GM12892 (cell line): ENCODE results near the gene ST8SIA1.

Experiments
- POLR2A ChIP-seq: IDR thresholded peaks from 2 replicates; pipeline ENCODE4 v1.6.1; 2011; ENCODE audit warnings: low read depth, low read length, control low read depth
- POLR2AphosphoS5 ChIP-seq: IDR thresholded peaks from 2 replicates; pipeline ENCODE4 v1.6.1; 2011; ENCODE audit warnings: low read depth, low read length, control low read depth

- TF ChIP-seq POLR2A (no peak), POLR2AphosphoS5 (no peak)
These were observed 2.3 kb downstream of the ST8SIA1 start for GRCh38 chr12:22332202-22332601.
